Astrocyte of the hippocampus (primary cell): ENCODE data around the gene TPCN2.
"Not testable (repeated sequence)": the region's sequence is repeated elsewhere in the genome, so short reads cannot be mapped to it uniquely, and the experiment has no call there.

ENCODE experiments used
- DNase-seq: peaks from one replicate; pipeline ENCODE4 v3.0.0; 2011; ENCODE audit warnings: low read depth, low spot score

Gene TPCN2

DNA sequence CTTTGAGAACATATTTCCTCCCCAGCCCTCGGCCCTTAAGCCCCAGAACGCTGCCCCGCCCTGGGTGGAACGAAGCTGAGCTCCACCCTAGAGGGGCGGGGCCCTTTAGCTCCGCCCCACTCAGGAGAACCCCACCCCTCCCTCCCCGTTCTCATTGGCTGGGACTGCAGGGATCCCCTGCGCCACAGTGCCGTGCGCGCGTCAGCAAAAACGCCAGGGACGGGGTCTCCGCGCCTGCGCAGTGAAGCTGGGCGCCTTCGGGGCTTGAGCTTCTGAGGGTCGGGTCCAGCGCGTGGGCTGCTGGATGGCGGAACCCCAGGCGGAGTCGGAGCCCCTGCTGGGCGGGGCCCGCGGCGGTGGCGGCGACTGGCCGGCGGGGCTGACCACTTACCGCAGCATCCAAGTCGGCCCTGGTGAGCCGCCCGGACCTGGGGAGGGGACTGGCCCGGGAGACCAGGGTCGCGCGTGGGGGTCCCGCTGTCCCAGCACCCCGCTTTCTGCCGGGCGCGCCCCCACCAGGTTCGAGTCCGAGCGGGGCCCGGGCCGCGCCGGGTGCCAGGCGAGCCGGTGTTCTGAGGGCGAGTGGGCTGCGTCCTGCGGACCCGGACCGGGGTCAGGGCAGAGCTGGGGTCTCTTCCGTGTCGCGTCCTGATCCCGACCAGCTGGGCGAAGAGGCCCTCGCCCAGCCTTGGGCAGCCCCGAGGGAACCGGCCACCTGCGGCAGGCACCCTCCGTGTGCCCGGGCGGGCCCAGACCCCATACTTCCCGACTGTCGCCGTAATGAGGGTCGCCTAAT is at the start of gene TPCN2:
TPCN2 (plus strand) TSS at position 239 of the 796 bp plus-strand sequence; CDS start at position 305, 66 bp downstream.
- peak; percentile 99 for DNase-seq

DNA sequence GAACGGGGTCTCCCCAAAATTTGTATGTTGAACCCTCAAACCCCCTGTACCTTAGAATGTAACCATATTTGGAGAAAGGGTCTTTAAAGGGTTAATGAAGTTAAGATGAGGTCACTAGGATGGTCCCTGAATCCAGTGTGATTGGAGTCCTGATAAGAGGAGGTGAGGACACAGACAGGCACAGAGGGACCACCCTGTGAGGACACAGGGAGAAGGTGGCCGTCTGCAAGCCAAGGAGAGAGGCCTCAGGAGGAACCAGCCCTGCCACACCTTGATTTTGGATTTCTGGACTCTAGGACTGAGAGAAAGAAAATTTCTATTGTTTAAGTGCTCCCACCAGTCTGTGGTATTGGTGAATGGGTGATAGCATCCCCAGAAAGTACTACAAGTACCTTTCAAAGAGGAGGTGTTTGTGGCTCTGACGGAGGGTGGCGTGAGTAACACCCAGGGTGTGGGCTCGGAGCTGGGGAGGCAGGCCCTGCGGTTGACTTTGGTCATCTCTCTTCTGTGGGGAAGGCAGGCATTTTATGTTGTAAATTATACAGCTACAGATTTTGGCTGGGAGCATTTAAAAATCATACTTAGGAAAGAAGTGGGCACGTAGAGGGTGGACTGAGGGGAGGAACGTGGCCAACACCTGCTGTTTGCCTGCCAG is 49.5 kb upstream of the TPCN2 start:
- DNase-seq, result no peak

DNA sequence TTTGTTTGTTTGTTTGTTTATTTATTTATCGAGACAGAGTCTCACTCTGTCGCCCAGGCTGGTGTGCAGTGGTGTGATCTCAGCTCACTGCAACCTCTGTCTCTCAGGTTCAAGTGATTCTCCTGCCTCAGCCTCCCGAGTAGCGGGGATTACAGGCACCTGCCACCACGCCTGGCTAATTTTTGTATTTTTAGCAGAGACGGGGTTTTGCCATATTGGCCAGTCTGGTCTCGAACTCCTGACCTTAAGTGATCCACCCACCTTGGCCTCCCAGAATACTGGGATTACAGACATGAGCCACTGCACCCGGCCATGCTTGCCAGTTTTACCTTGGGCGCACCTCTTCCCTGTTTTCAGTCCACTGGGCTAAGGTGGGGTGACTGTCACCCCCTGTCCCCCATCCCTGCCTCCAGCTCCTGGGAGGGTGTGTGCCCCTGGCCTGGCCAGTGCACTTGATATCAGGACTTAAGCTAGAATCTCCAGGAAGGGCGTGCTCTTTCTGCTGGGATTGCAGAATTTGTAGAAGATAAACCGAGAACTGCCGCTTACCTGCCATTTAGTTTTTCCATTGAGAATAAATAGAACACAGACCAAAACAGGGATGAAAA is 48.9 kb upstream of the TPCN2 start:
- DNase-seq, result not testable (repeated sequence)

DNA sequence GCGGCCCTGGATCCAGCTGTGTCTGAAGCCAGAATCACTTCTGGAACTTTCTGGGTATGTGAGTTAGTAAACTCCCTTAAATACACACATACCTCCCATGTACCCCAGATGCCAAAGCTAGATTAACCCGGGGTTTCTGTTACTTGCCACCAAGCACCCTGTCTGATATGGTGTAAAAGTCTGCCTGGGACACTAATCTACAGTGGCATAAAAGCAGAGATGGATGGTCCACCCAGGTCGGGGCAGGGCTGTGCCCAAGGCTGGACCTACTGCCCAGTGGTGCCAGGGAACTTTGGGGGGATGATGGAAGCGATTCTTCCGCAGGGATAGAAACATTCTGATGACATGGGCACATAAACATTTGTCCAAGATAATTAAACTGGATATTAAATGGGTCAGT is 48.3 kb upstream of the TPCN2 start:
- DNase-seq, result no peak

DNA sequence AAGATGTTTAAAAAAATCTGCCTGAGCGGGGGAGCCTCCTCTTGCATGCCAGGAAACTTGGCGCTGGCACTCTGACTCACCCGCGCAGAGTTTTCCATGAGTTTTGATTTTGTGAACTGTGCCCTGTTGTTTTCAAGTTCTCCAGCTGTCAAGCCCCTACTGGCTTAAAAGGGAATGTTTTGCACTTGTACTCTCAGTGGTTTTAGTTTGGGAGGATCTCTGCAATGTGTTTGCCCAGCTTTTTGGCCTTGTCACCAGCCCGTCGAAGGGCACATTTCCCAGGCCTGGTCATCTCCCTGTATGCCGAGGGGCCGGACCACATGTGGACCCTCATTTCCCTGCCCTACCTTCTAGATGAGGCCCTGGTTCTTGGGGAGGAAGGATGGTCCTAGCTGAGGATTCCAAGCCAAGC is 47.9 kb upstream of the TPCN2 start:
- DNase-seq, result peak; percentile 92

DNA sequence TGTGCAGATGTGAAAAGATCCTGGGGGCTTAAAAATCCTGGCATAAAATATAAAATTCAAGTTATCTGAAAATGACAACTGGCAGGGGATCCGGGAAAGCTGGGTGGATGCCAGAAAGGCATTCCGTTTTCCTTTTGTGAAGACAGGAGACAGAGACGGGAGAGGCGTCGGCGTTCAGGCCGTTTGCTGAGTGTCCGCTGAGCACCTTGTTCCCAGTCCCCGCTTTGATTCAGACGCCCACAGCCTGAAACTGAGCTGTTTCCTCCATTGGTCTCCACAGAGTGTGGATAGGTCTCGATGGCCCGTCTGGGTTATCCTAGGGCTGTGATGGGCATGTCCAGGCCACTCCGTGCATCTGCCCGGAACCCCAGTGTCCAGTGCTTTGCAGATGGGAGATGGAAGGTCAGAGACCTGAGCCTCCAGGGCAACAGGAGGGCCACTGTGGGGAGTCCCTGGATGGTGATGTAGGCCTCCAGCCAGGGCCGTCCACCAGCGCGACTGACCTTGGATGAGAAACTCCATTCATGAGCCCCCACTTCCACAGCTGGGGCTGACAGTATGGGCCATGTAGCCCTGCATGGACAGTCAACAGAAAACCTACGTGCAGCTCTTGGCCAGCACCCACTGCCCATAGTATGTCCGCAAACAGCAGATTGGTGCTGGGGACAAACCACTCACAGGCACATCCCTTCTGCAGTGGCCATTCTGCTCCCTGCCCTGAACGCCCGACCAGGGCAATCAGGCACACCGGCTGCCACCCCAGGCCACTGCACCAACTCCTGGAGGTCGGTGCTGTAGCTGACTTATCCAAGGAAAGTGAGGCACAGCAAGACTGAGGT is 47.3 kb upstream of the TPCN2 start:
- no peak for DNase-seq

DNA sequence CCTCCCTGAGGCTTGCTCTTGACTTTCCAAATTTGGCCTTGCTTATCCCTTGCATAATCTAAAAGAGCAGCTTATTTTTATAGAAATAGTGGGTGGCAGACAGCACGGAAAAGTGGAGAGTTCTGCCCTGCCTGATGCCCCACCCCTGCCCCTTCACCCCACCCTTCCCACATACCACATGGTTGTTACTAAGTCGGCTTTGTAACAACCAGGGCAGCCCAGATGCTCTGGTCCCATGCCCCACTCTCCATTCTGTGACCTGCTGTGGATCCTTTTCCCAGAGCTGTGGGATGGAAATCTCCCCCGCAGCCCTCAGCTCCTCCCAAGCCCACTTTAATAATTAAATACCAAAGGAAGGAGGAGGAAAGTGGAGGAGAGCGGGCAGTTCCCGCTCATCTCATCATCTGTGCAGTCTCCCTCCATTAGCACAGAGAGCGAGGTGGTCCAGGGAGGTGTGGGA is 46.6 kb upstream of the TPCN2 start:
- DNase-seq, result no peak

DNA sequence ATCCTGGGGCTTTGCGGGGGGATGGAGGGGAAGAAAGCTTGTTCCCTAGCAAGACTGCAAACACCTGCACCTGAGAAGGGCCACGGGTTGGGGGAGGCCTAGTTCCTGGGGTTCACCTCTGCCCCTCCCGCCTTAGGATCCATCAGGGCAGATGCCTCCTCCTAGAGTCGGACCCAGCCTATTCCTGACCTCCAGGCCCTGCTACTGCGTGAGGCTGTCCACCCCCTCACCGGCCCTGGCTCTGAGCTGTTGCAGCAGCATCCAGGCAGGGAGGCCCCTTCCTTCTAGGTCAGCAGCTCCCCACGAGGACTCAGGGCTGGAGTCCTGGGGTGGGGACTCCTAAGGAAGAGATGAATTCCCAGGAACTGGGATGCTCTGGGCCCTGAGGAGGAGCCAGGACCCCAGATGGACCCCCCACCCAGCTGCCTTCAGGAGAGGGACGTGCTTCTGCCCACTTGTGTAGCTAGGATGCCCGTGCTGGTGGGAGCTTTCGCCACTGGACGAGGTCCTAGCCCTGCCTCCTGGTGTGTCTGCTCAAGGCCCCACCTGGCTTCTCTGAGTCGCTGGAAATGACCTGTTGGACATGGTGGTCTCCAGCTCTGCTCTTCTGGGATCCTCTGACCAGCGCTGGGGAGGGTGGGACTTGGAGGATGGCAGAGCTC is 46.0 kb upstream of the TPCN2 start:
- no peak for DNase-seq

DNA sequence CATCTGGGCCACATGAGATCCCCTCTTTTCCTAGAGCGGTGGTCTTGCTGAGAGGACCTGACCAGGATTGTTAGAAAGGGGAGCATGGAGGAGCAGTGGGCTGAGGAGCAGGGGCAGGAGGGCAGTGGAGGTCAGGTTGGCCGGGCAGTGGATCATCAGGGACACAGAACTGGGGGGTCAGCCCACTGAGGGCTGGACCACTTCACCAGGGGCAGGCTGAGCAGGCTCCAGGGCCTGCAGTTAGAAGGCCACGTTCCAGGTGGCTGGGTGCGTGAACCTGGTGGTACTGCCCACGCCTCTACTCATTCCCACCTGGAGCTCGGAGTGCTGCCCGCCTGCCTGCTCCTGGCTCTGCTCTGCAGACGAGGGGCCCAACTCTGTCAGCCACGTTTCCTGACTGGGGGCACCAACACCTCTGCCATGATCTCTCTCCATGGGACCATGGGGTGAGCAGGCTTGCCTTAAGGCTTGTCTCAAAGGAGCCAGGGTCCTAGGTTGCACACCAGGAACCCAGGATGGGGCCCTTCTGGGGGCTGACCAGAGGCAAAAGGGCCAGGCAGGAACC is 45.3 kb upstream of the TPCN2 start:
- no peak for DNase-seq

DNA sequence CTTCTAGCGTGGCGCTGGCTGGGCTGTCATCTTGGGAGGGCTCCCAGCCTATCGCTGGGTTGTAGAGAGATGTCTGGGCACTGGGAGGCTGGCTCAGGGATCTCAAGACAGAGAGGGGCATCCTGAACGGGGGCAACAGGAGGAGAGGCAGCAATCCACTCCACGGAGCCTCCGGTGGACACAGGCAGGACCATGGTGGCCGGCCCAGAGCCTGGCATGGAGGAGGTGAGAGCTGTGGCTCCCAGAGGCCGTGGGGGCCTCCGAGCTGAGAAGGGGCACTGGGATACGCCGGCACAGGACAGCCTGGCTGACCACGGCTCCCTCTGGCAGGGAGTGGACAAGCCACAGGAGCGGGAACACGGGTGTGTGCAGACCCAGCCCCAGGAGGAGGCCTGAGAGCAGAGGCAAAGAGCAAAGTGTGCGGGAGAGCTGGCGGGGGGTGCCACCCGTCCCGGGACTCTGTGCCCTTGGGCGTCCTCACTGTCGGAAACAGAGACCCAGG is 44.8 kb upstream of the TPCN2 start:
- no peak for DNase-seq

DNA sequence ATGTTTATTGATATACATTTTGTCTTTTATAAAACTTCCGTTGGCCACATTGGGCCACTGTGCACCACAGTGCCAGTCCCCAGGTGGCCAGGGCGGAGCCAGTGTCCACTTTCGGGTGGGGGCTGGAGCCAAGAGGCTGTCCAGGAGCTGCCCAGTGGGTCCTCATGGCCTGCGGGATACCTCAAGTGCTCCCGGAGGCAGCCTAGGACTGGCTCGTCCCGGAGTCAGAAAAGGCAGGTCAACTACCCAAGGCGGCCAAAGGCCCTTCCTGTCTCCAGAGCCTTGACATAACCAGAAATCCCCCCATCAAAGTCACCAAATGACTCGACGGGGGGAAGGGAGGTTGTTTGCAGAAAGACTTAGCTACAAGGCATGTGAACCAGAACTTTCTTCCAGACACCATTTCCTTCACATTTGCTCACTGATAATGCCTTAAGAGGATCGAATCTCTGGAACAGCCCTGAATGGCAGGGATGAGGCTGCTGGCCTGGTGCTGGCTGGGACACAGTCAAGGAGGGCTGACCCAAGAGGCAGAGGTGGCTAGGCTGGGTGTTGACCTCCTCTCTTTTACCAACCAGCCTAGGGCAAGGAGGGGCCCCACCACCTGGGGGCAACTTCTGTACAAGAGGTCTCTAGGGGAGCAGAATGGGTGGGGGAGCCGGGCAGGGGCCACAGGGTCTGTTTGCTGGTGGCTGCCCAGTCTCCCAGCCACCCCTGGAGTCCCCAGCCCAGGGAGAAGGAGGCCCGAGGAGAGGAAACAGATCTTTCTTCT is 44.1 kb upstream of the TPCN2 start:
- no peak for DNase-seq

DNA sequence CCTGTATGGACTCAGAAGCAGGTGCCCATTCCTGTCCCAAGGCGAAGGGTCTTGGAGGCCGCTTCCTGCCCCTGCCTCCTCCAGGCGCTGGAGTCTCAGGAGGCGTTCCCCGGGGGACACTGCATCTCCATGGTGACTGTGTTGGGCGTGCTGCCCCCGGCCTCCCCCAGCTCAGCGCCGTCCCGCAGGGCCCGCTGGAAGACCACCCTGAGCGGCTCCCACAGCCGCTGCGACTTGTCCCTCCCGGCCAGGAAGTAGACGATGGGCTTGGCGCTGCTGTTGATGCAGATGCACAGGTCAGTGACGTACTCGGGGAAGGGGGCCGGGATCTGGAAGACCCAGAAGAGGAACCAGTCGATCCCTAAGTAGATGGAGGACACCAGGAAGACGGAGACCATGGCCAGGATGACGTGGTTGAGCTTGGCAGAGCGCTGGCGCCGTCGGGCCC is 43.5 kb upstream of the TPCN2 start:
- DNase-seq, result no peak

DNA sequence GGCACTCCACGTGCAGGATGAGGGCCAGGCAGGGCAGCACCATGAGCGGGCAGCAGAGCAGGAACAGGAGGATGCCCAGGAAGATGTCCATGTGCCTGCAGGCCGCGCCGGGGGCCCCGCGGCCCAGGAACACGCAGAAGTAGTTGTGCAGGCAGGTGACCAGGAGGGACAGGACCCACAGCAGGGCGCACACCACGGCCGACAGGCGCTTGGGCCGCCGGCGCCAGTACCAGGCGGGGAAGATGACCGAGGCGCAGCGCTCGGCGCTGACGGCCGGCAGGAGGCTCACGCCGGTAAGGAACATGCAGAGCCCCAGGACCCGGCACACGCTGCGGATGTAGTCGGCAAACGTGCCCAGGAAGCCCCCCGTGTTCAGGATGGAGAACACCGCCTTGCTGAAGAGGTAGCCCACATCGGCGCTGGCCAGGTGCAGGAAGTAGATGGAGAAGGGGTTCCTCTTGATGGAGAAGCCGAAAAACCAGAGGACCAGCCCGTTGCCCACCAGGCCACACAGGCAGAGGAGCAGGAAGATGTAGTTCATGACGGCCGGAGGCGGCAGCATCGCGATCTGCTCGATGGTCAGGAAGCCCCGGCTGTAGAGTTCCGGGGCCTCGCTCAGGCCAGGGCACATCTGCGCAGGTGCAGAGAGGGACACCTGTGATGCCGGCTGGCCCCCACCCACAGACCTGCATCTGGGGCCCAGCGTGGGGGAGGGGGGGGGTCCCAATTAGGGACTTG is 42.9 kb upstream of the TPCN2 start:
- DNase-seq, result no peak

DNA sequence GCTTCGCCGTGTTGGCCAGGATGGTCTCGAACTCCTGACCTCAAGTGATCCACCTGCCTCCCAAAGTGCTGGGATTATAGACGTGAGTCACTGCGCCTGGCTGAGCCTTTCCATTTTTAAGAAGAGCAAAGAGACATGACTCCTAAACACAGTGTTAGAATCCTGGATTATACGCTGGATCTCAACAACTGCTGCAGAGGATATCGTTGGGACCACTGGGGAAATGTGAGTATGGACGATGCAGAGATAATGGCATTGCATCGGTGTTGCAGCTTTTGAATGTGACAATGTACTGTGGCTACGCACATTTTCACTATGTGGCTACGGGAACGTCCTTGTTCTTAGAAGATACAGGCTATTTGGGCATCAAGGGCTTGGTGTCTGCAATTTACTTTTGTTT is 41.9 kb upstream of the TPCN2 start:
- no peak for DNase-seq

DNA sequence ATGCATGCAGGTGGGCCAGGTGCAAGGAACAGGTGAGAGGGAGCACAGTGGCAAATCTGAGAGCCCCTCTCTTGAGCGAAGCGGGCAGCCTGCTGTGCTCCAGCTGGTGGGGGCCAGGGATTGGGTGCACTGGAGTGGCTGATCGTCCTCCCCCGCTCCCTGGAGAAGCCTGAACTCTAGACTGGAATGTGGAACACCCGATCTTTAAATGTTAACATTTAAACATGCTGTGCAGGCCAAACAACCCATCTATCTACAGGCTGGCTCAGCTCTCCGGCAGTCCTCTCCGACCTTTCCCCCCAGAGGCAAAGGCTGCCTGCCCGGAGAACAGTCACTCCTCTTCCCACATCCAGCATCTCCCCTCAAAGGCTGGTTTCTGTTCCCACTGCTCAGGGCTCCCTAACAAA is 40.8 kb upstream of the TPCN2 start:
- DNase-seq, result peak; percentile 18

DNA sequence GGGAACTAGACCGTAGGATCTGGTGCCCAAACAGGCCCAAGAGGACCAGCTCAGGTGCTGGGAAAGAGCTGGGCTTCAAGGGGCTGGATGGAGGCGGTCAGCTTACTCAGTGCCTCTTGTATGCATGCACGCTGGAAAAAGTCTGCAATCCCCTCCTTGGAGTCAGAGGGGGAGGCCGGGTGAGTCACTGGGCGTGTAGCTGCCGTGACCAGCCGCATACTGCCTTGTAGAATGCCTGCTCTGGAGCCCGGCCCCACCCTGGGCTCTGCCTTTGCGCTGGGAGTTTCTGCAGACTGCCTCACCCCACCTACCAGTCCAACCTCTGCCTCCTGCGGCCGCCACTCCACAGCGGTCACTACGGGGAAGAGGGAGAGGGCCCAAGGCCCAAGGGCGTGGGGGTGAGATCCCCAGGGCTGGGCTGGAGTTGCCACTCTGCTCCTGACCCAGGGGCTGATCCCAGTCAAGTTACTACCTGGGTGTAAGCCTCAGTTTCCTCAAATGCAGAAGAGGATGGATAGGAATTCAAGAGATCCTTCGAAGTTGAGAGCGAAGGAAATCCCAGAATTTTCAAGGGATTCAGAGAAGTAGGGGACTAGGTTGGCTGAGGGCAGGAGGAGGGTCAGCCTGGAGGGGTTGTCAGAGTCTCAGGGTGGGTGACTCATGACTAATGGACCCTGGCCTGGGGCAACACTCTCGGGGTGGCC is 39.8 kb upstream of the TPCN2 start:
- peak; percentile 98 for DNase-seq

DNA sequence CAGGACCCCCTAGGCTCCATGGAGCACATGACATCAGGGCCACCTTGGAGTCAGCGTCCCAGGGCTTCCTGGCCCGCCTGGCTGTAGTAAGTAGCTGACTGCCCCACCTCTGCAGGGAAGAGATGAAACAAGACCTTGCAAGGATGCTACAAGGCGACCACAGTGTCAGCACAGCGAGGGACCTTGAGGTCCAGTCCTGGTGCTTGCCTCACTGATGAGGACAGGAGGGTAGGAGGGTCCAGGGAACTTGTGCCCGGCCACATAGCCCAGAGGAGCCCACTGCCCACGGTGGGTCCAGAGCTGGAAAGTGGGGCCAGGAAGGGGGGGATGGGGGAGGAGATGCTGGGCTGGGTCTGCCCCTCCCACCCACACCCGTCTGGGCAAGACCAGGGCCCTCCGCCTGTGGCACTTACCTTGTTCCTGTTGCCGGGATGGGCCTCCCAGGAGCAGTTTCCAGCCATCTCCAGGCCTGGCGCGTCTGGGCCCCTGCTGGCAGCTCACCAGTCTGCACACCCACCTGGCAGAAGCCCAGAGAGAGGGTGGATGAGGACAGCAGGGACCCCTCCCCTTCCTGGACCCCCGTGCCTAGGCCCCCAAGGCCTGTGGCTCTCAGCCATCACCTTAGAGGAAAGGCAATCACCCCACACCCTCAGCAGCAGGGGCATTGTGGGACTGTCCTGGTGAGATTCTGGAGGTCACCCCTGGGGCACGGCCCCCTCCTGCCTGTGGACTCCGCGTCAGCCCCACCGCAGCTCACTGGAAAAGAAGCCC is 39.1 kb upstream of the TPCN2 start:
- peak; percentile 48 for DNase-seq
